ENCODE results near the gene EMC7. TPM values are rescaled to one million over a fixed set of nuclear protein-coding genes. Genes with fewer than 3 reads are reported as not detected.

Gene EMC7
- total and polyA plus RNA-seq, 10 donors: 27.1 to 47.5 (median 39.4) TPM

DNA sequence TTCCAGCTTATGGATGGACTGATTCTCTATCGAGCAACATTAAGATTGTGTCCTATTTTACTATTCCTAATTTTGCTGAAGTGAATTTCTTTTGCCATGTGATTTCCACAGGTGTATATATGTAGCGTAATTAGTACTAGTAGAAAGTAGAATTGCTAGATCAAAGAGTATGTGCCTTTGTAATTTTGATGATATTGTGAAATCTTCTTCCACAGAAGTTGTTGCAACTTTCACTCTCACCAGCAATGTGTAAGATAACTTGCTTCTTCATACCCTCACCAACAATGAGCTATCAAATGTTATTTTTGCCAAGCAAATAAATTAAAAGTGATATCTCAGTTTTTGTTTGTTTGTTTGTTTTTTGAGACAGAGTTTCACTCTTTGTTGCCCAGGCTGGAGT, 5.7 kb upstream of the EMC7 start:
- Histone ChIP-seq H3K27ac (no peak overlapping the region), H3K4me1 (peaks cover 5 to 9% (median 7%) of the 10 kb centered on the region in 6 donors), H3K9me3 (peaks cover 0 to 13% (median 0%) of the 10 kb centered on the region in 8 donors), H3K27me3 (replicated peaks in 1 of 7) (no peaks in the 10 kb centered on the region), H3K36me3 (no peaks in the 10 kb centered on the region), H3K4me3 (no peak overlapping the region)
- intact Hi-C loops (cut with DNase I; ENCODE audit: low total_unique reads): no loop called here
- no peak for TF ChIP-seq POLR2A (IDR thresholded peaks at IDR 0.05)
- 77 to 91% (median 89%) methylated on average over 2 of the region's 2 CpGs for WGBS, 5 donors
- DNase-seq: no peak

DNA sequence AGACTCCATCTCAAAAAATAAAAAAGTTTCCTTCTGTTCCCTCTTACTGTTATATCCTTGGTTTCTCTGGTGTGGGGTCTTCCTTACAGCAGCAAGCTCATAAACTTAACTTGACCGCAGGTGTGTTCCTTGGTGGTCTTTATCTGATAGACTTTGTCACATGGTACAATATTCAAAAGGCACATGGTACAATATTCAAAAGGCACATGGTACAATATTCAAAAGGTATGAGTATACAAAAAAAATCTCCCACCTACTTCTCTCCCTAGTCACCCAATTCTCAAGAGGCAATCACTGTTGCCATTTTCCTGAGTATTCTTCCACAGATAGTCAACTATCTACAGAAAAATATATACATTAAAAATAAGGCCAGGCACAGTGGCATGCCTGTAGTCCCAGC, 4.8 kb upstream of the EMC7 start:
- Histone ChIP-seq H3K4me3 (no peak overlapping the region), H3K36me3 (no peaks in the 10 kb centered on the region), H3K9me3 (peaks cover 0 to 13% (median 0%) of the 10 kb centered on the region in 8 donors), H3K27me3 (replicated peaks in 1 of 7) (no peaks in the 10 kb centered on the region), H3K4me1 (peaks cover 5 to 11% (median 9%) of the 10 kb centered on the region in 6 donors), H3K27ac (no peak overlapping the region)
- intact Hi-C loops (cut with DNase I; ENCODE audit: low total_unique reads): no loop called here
- DNase-seq: no peak
- 90 to 100% (median 96%) methylated on average over 1 of the region's 1 CpG for WGBS, 5 donors
- TF ChIP-seq, protein P1, sequence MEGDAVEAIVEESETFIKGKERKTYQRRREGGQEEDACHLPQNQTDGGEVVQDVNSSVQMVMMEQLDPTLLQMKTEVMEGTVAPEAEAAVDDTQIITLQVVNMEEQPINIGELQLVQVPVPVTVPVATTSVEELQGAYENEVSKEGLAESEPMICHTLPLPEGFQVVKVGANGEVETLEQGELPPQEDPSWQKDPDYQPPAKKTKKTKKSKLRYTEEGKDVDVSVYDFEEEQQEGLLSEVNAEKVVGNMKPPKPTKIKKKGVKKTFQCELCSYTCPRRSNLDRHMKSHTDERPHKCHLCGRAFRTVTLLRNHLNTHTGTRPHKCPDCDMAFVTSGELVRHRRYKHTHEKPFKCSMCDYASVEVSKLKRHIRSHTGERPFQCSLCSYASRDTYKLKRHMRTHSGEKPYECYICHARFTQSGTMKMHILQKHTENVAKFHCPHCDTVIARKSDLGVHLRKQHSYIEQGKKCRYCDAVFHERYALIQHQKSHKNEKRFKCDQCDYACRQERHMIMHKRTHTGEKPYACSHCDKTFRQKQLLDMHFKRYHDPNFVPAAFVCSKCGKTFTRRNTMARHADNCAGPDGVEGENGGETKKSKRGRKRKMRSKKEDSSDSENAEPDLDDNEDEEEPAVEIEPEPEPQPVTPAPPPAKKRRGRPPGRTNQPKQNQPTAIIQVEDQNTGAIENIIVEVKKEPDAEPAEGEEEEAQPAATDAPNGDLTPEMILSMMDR (IDR thresholded peaks at IDR 0.05 in 8 of 11, conservative IDR thresholded peaks at IDR 0.05 in 3 of 11): no peak
- TF ChIP-seq POLR2A (IDR thresholded peaks at IDR 0.05) (no peak), POLR2AphosphoS5 (IDR thresholded peaks at IDR 0.05) (no peak)

DNA sequence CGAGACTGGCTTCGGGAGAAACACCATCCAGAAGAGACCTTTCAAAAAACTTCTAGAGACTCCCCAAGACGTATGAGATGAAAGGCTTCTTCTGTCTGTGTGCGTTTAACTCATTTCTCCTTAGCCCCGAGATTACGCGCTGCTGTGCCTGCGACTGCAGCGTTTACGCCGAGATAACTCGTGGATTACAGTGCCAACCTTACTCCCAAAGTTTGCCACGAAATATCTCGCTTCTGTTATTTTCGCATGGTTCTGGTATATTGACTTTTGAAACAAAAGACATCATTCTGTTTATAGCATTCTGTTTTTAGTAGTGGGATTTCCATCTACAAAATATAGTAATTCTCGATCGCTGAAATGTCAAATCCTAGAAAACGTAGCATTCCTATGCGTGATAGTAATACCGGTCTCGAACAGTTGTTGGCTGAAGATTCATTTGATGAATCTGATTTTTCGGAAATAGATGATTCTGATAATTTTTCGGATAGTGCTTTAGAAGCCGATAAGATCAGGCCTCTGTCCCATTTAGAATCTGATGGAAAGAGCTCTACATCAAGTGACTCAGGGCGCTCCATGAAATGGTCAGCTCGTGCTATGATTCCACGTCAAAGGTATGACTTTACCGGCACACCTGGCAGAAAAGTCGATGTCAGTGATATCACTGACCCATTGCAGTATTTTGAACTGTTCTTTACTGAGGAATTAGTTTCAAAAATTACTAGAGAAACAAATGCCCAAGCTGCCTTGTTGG, 688 bp upstream of the EMC7 start:
- H3K4me3 ChIP-seq: peak overlapping the region; percentile 70 to 94 (median 86)
- no peaks in the 10 kb centered on the region for H3K36me3 ChIP-seq
- WGBS, 5 donors: 28 to 35% (median 31%) methylated on average over 29 of the region's 29 CpGs
- peaks cover 0 to 13% (median 0%) of the 10 kb centered on the region in 8 donors for H3K9me3 ChIP-seq
- TF ChIP-seq, protein P1 (IDR thresholded peaks at IDR 0.05 in 8 of 11, conservative IDR thresholded peaks at IDR 0.05 in 3 of 11): no peak
- TF ChIP-seq POLR2AphosphoS5 (IDR thresholded peaks at IDR 0.05) (no peak), POLR2A (IDR thresholded peaks at IDR 0.05) (no peak)
- no peaks in the 10 kb centered on the region for H3K27me3 ChIP-seq (replicated peaks in 1 of 7)
- H3K4me1 ChIP-seq: peaks cover 15 to 51% (median 39%) of the 10 kb centered on the region in 6 donors
- H3K27ac ChIP-seq: peak overlapping the region; percentile 85 to 94 (median 89)
- DNase-seq: no peak
- intact Hi-C loops (cut with DNase I; ENCODE audit: low total_unique reads): loop anchor here (5.0 kb wide), 1 partner anchor 110 kb away; the partner anchor contains the start of gene KATNBL1

DNA sequence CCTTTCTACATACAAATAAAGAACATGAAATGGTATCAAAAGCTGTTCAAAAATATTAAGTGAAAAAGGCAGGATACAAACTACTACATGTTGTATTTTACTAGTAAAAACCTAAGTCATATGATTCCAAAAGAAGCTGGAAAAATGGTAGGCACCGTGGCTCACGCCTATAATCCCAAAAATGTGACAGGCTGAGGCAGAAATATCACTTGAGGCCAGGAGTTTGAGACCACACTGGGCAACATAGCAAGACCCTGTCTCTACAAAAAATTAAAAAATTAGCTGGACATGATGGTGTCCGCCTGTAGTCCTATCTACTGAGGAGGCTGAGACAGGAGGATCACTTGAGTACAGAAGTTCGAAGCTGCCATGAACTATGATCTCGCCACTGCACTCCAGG, 1.7 kb downstream of the EMC7 start:
- TF ChIP-seq, protein P1 (IDR thresholded peaks at IDR 0.05 in 8 of 11, conservative IDR thresholded peaks at IDR 0.05 in 3 of 11): no peak
- TF ChIP-seq POLR2AphosphoS5 (IDR thresholded peaks at IDR 0.05): no peak
- Histone ChIP-seq H3K4me1 (peaks cover 15 to 68% (median 39%) of the 10 kb centered on the region in 6 donors), H3K27me3 (replicated peaks in 1 of 7) (no peaks in the 10 kb centered on the region), H3K9me3 (peaks cover 0 to 13% (median 0%) of the 10 kb centered on the region in 8 donors), H3K36me3 (peaks cover 0 to 16% (median 8%) of the 10 kb centered on the region in 6 donors), H3K4me3 (peak overlapping the region in 2 of 8 donors; percentile 82 to 94), H3K27ac (no peak overlapping the region)
- intact Hi-C loops (cut with DNase I; ENCODE audit: low total_unique reads): loop anchor here (5.0 kb wide), 1 partner anchor 112 kb away; the partner anchor contains the start of gene KATNBL1
- WGBS, 5 donors: 93 to 97% (median 96%) methylated on average over 5 of the region's 5 CpGs
- DNase-seq: no peak
